GM18868 (cell line): Measurements from ENCODE around the gene AKAIN1.

Experiments used
- ATAC-seq: cut with Tn5 transposase; IDR thresholded peaks from one replicate; pipeline ENCODE4 v1.9.1; 2021; ENCODE audit warnings: mild to moderate bottlenecking, moderate library complexity; ENCODE audit not compliant: unreplicated experiment

Gene AKAIN1

DNA sequence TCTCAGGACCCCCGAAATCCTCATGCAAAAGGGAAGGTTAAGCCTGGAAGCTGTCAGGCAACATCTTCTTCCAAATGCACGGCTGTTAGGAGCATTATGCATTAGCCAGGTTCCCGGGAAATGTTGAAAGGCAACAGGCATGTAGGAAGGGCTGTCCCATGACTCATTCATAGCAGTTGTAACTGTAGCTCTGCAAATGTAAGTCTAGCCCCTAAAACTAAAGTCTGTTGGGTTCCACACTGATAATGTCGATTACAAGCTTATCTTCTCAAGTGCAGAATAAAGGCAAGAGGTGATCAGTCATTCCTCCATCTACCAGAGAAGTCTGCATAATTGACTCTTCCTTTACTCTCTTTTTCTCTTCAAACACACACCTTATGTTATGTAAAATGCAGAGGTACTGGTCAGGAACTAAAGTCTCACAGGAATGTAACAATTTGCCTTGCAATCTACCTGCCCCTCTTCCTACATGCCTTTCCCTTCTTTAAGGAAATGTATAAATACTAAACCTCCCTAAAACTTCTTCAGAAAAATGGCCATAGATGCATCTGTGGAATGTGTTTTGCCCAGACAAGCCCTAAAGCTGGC is 99.8 kb downstream of the AKAIN1 start:
- no peak for ATAC-seq

DNA sequence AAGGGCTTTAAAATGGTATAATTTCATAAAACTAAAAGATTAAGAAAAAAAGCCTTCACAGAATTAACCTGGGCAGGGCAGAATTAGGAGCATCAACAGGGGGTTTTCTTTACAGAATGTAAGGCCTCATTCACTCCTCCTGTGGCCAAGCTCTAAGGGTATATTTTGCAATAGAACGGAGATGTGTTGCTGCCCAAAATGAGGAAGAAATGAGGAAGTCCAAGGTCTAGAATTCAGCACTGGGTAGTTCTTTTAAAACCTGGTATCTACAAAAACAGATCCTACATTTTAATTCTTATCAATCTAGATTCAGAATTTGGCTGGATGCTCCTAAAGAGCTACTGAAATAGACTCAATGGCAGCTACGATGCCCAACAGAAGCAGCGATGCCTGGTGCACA is 101.8 kb downstream of the AKAIN1 start:
- no peak for ATAC-seq

DNA sequence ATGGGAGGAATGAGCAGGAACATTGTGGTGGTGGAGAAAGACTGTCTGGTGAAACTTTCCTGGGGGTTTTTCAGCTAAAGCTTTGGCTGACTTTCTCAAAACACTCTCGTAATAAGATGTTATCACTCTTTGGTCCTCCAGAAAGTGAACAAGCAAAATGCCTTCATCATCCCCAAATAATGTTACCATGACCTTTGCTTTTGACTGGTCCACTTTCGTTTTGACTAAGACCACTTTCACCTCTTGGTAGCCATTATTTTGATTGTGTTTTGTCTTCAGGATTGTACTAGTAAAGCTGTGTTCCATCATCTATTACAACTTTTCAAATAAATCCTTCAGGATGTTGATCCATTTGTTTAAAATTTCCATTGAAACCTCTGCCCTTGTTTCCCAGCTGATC is 103.2 kb downstream of the AKAIN1 start:
- no peak for ATAC-seq
